ENCODE data around the gene TSC22D1.

TSC22D1 gene

GRCh38 chr13:44423824-44424223, 152.3 kb downstream of the TSC22D1 start:
- peaks cover 42% of the 10 kb centered on the region for H3K4me1 ChIP-seq
- H3K4me3 ChIP-seq, result no peak overlapping the region
- H3K4me2 ChIP-seq, result peak overlapping the region; percentile 50
- no peaks in the 10 kb centered on the region for H4K20me1 ChIP-seq
- no peak for TF ChIP-seq Cebpa-rat (IDR thresholded peaks at IDR 0.05)
- no peaks in the 10 kb centered on the region for H3K27me3 ChIP-seq
- H3K27ac ChIP-seq, result no peak overlapping the region
- H3K36me3 ChIP-seq, result no peaks in the 10 kb centered on the region
- no peak overlapping the region for H3K9ac ChIP-seq
- H3K9me3 ChIP-seq, result peaks cover 8% of the 10 kb centered on the region

- Histone ChIP-seq H4K20me1 (no peaks in the 10 kb centered on the region), H3K4me2 (peak overlapping the region; percentile 50), H3K9ac (no peak overlapping the region; the same call in 1 of the 2 replicates), H3K4me1 (peaks cover 46% of the 10 kb centered on the region), H3K4me3 (no peak overlapping the region), H3K27ac (peak overlapping the region; percentile 6; the same call in 1 of the 2 replicates), H3K27me3 (no peaks in the 10 kb centered on the region), H3K36me3 (no peaks in the 10 kb centered on the region), H3K9me3 (peaks cover 8% of the 10 kb centered on the region)
- no peak for TF ChIP-seq Cebpa-rat (IDR thresholded peaks at IDR 0.05)
These were observed 153.1 kb downstream of the TSC22D1 start for GRCh38 chr13:44422755-44423643.

- Histone ChIP-seq H3K9ac (no peak overlapping the region), H3K9me3 (no peaks in the 10 kb centered on the region), H3K4me2 (peak overlapping the region; percentile 50; the same call in 1 of the 2 replicates), H3K36me3 (no peaks in the 10 kb centered on the region), H4K20me1 (no peaks in the 10 kb centered on the region), H3K27ac (no peak overlapping the region), H3K27me3 (no peaks in the 10 kb centered on the region), H3K4me3 (no peak overlapping the region), H3K4me1 (peaks cover 53% of the 10 kb centered on the region)
- no peak for TF ChIP-seq Cebpa-rat (IDR thresholded peaks at IDR 0.05)
These were observed 154.1 kb downstream of the TSC22D1 start for GRCh38 chr13:44421853-44422525.

GRCh38 chr13:44420376-44421220, 155.5 kb downstream of the TSC22D1 start:
- H4K20me1 ChIP-seq, result no peaks in the 10 kb centered on the region
- H3K4me2 ChIP-seq, result no peak overlapping the region
- H3K9ac ChIP-seq, result no peak overlapping the region
- no peaks in the 10 kb centered on the region for H3K36me3 ChIP-seq
- no peak overlapping the region for H3K27ac ChIP-seq
- no peak overlapping the region for H3K4me3 ChIP-seq
- H3K9me3 ChIP-seq, result no peaks in the 10 kb centered on the region; the same call in 1 of the 2 replicates
- no peaks in the 10 kb centered on the region for H3K27me3 ChIP-seq
- TF ChIP-seq Cebpa-rat (IDR thresholded peaks at IDR 0.05), result no peak
- H3K4me1 ChIP-seq, result peaks cover 54% of the 10 kb centered on the region

GRCh38 chr13:44417876-44418275, 158.3 kb downstream of the TSC22D1 start:
- H3K4me1 ChIP-seq, result peaks cover 31% of the 10 kb centered on the region

GRCh38 chr13:44417446-44417845, 158.7 kb downstream of the TSC22D1 start:
- TF ChIP-seq Cebpa-rat (IDR thresholded peaks at IDR 0.05), result no peak
- H3K27ac ChIP-seq, result 0 out of 2 replicates have a peak overlapping the region, but pooled peaks have one; percentile 0
- no peaks in the 10 kb centered on the region for H3K36me3 ChIP-seq
- H3K9me3 ChIP-seq, result peaks cover 8% of the 10 kb centered on the region
- H3K4me1 ChIP-seq, result peaks cover 27% of the 10 kb centered on the region
- H3K4me2 ChIP-seq, result 0 out of 2 replicates have a peak overlapping the region, but pooled peaks have one; percentile 52
- no peaks in the 10 kb centered on the region for H4K20me1 ChIP-seq
- H3K4me3 ChIP-seq, result no peak overlapping the region
- no peaks in the 10 kb centered on the region for H3K27me3 ChIP-seq
- no peak overlapping the region for H3K9ac ChIP-seq

More at GRCh38 chr13:44417876-44418275, 158.3 kb downstream of the TSC22D1 start:
- Histone ChIP-seq H4K20me1 (no peaks in the 10 kb centered on the region), H3K27ac (0 out of 2 replicates have a peak overlapping the region, but pooled peaks have one; percentile 0), H3K4me2 (peak overlapping the region; percentile 52), H3K4me3 (no peak overlapping the region), H3K9ac (no peak overlapping the region), H3K27me3 (no peaks in the 10 kb centered on the region), H3K36me3 (no peaks in the 10 kb centered on the region), H3K9me3 (peaks cover 8% of the 10 kb centered on the region)
- no peak for TF ChIP-seq Cebpa-rat (IDR thresholded peaks at IDR 0.05)

GRCh38 chr13:44416744-44417143, 159.4 kb downstream of the TSC22D1 start:
- H4K20me1 ChIP-seq, result no peaks in the 10 kb centered on the region
- H3K27me3 ChIP-seq, result no peaks in the 10 kb centered on the region
- peak overlapping the region; percentile 35 for H3K4me2 ChIP-seq
- no peak overlapping the region for H3K27ac ChIP-seq
- H3K9ac ChIP-seq, result no peak overlapping the region
- H3K36me3 ChIP-seq, result no peaks in the 10 kb centered on the region
- no peak for TF ChIP-seq Cebpa-rat (IDR thresholded peaks at IDR 0.05)
- no peak overlapping the region for H3K4me3 ChIP-seq
- peaks cover 25% of the 10 kb centered on the region for H3K4me1 ChIP-seq
- peaks cover 8% of the 10 kb centered on the region for H3K9me3 ChIP-seq

GRCh38 chr13:44416301-44416700, 159.8 kb downstream of the TSC22D1 start:
- no peak overlapping the region for H3K4me3 ChIP-seq
- H3K36me3 ChIP-seq, result no peaks in the 10 kb centered on the region
- no peak for TF ChIP-seq Cebpa-rat (IDR thresholded peaks at IDR 0.05)
- no peaks in the 10 kb centered on the region for H3K27me3 ChIP-seq
- H3K9me3 ChIP-seq, result peaks cover 8% of the 10 kb centered on the region
- no peak overlapping the region; the same call in 1 of the 2 replicates for H3K27ac ChIP-seq
- peak overlapping the region; percentile 35 for H3K4me2 ChIP-seq
- H3K4me1 ChIP-seq, result peaks cover 26% of the 10 kb centered on the region
- H4K20me1 ChIP-seq, result no peaks in the 10 kb centered on the region
- H3K9ac ChIP-seq, result no peak overlapping the region

GRCh38 chr13:44415815-44416214, 160.3 kb downstream of the TSC22D1 start:
- no peak for TF ChIP-seq Cebpa-rat (IDR thresholded peaks at IDR 0.05)
- Histone ChIP-seq H3K4me2 (peak overlapping the region; percentile 35), H3K27ac (no peak overlapping the region; the same call in 1 of the 2 replicates), H3K36me3 (no peaks in the 10 kb centered on the region), H3K4me3 (no peak overlapping the region), H3K9me3 (peaks cover 8% of the 10 kb centered on the region), H3K27me3 (no peaks in the 10 kb centered on the region), H3K9ac (no peak overlapping the region), H3K4me1 (peaks cover 31% of the 10 kb centered on the region), H4K20me1 (no peaks in the 10 kb centered on the region)

Data from BLaER1 (cell line).